Testis (tissue), 2 donors: ENCODE results near the gene CHD9NB.

Experiments used
- CTCF ChIP-seq, 3 experiments: fragments of 450-650 bp in 2 of 3; fragments of 200-600 bp in 1 of 3; sonication (generic) in 1 of 3; IDR thresholded peaks; one replicate each; pipeline ENCODE4 v1.5.1; 2016 to 2019; ENCODE audit warnings: antibody characterized with exemption in 3 of 3, mild to moderate bottlenecking in 2 of 3, moderate library complexity in 1 of 3
- POLR2A ChIP-seq: fragments of 450-650 bp; IDR thresholded peaks from one replicate; pipeline ENCODE4 v1.6.1; 2017; ENCODE audit warnings: antibody characterized with exemption, mild to moderate bottlenecking, moderate library complexity

DNA sequence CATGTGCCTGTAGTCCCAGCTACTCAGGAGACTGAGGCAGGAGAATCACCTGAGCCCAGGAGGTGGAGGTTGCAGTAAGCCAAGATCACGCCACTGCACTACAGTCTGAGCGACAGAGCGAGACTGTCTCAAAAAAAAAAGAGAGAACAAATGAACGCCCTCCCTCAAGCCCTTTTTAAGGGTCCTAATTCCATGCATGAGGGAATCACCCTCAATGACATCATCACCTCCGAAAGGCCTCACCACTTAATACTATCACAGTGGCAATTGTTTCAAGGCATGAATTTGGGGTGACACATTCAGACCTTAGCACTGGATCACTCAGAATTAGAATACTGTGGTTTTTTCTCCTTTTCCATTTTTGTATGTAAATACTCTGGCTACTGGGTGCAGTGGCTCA lies 57.8 kb downstream of the CHD9NB start:
- TF ChIP-seq CTCF (IDR thresholded peaks at IDR 0.05): no peak
- no peak for TF ChIP-seq POLR2A
